Daoy (cell line): ENCODE measurements around the gene DNAH6. TPM values are rescaled to one million over a fixed set of nuclear protein-coding genes. Genes with fewer than 3 reads are reported as not detected.

Source experiments
- DNase-seq: peaks from one replicate; pipeline ENCODE4 v3.0.0-alpha.2; 2015; ENCODE audit warnings: low read depth
- total RNA-seq: library from RNA; depleted of rRNA; stranded (reverse); fragments of >200 nt; shearing (Covaris generic); gene quantifications from 2 replicates; pipeline ENCODE4 v1.2.3, GENCODE V29; 2014

The DNAH6 gene
- total RNA-seq, 1 experiment from 2014 or later, result 2.9 TPM

DNA sequence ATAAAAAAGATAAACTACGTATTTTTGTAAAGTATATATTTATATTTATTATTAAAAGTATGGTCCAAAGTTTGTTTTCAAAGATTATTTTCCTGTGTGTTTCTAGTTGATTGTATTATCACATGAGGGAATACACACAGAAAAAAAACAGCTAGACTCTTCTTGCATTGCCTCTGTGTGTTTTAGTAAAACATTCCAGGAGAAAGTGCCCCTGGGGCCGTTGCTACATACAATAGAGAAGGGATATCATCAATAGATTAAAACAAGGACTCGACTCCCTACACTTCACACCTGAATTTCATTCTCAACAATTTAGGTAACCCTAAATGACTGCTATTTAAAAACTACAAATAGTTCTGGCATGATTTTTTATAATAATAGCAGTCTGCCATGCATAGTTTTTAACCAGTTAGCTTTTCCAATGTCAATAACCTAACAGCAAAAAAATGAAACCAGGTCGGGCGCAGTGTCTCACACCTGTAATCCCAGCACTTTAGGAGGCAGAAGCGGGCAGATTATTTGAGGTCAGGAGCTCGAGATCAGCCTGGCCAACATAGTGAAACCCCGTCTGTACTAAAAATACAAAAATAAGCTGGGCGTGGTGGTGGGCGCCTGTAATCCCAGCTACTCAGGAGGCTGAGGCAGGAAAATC is 171.3 kb downstream of the DNAH6 start:
- no peak for DNase-seq

- DNase-seq, result no peak
Observed at GRCh38 chr2:84690225-84690624, 173.9 kb downstream of the DNAH6 start.

DNA sequence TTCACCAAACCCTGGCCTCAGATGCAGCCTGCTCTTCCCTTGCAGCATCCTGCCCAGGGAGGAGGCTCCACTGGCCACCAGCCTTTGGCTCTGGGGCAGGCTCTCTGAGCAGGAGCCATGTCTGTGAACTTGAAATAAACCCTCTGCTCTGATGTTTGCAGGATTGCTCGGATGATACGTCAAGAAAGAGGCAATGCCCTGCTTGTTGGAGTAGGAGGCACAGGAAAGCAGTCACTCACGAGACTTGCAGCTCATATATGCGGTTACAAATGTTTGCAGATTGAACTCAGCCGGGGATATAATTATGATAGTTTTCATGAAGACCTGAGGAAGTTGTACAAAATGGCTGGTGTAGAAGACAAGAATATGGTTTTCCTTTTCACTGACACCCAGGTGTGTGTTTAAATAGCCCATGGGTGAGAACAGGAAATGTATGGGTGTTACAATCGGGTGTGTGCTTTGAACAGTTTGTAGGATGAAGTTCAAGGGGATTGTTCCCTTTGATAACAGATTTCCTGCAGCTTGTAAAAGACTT is 177.9 kb downstream of the DNAH6 start:
- no peak for DNase-seq

GRCh38 chr2:84697895-84698294 is 181.6 kb downstream of the DNAH6 start:
- peak; percentile 9 for DNase-seq

DNA sequence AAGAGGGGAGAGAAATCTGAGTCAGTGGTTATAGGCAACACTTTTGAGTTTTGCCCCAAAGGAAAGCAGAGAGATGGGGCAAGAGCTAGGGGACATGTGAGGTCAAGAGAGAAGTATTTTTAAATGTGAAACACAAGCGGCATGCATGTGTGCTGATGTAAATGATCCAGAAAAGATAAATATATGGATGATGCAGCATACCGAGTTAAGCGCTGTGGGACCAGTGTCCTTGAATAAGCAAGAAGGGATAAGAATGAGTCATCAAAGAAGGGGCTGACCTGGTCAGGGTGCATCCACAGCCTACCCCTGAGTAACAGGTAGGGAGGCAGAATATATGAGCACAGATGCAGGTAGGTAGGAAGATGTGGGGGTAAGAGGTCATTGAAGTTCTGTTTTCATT is 183.7 kb downstream of the DNAH6 start:
- DNase-seq, result no peak

DNA sequence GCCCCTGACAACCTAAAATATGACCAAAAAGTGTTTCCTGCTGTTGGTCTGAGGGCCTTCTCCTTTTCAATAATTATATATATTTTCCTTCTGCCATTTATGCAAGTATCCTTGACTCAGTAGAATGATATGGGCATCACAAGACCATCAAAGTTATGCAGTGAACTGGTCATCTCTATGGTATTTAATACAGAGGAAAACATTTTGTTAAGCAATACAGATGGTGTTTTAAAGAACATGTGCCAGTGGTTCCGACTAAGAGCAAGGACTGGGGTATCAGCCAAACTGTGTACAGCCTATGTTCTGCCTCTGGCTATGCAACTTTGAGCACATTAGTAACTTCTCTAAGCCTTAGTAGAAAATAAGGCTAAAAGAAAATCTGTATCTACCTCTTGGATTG is 185.6 kb downstream of the DNAH6 start:
- no peak for DNase-seq

DNA sequence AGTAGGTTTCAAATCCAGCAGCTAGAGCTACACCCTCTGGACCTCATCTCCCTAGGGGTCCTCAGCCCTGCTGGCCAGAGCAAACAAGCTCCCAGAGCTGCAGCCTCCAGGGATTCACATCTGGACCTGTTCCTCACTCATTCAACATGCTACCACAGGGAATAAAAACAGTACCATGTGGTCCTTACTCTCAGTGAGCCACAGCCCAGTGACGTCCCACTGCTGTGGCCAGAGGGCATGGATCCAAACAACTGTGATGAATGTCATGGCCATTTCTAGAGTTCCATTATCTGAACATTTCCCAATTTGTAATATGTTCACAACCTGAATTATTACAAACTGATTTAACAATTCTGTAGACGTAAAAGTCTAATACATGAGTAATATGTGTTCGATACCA is 186.6 kb downstream of the DNAH6 start:
- no peak for DNase-seq

DNA sequence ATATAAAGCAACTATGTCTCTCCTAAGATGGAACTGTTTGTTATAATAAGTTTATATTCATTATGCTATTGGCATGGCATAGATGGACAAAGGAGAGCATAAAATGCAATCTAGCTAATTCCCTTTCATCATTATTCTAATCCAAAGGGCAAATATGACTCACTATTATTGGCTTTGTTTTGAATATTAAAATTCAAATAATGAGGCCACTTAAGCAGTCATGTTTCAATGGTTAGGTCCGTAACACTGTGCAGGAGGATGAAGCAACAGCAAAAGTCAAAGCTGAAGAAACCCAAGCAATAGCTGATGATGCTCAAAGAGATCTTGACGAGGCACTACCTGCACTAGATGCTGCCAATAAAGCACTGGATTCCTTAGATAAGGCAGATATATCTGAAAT is 187.5 kb downstream of the DNAH6 start:
- no peak for DNase-seq

DNA sequence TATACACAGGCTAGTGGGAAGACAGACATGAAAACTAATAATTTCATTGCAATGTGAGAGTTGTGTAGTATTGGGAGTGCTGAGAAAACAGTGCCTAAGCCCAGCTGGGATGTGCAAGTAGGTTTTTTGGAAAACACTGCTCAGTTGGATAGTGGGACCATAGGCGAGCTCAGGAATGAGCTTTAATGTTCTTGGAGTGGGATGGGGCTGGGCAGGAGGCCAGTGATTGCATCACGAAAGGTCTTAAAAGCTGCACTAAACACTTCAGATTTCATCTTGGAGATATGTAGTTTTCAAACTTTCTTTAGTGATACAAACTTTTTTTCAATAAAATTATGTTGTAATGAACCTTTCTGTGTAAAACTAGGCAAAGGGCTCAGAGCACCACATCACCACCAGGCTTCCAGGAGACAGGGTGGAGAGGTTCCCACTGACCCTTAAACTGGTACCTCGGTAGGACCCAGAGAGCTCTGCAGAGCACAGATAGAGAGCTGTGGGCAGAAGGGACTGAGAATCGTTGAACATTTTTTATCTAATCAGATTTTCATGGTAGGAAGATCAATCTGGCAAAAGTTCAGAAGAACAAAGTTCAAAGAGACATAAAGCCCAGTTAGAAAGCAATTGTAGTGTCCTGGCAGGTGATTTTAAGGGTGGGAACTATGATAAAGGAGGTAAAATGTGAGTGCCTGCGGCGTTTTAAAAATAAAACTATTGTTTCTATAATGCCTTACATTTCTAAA is 188.4 kb downstream of the DNAH6 start:
- no peak for DNase-seq

- no peak for DNase-seq
Observed at GRCh38 chr2:84705858-84706257, 189.6 kb downstream of the DNAH6 start.

GRCh38 chr2:84708442-84708841 is 192.1 kb downstream of the DNAH6 start:
- DNase-seq, result no peak

GRCh38 chr2:84711651-84712050 is 195.4 kb downstream of the DNAH6 start:
- DNase-seq, result no peak

GRCh38 chr2:84713441-84713840 is 197.1 kb downstream of the DNAH6 start:
- DNase-seq, result no peak

DNA sequence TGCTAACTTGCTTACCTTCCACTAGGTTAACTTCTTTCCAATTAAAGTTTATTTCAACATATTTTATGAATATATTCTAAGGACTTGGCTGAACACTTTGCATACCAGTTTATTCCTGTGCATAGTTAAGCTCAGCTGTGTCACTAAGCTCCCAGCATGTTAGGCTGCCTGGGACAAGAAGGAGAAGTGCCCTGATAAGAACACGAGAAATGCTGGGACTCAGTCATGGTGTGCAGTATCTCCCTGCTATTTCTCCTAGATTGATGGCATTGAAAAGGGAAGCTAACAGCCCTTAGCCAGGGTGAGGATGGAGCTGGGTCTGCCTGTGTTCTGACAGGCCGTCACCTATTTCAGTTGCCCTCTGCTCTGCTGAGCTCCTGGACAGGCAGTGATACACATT is 200.3 kb downstream of the DNAH6 start:
- DNase-seq, result no peak

DNA sequence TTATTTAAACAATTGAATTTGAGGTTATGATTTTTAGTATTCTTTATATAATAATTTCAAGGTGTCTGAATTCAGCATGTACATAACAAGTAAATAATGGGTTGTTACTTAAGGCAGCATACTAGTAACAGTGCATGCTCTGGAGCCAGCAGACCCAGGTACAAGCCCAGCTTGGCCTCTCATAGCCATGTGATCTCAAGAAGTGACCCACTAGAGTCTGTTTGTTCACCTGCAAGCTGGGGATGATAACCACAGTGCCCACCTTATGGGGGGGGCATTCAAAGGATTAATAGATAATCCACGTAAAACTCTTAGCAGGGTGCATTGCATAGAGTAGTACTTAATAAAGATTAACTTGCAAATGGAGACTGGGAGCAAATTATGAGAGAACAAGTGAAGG is 201.0 kb downstream of the DNAH6 start:
- no peak for DNase-seq

GRCh38 chr2:84719434-84719833 is 203.1 kb downstream of the DNAH6 start:
- no peak for DNase-seq

DNA sequence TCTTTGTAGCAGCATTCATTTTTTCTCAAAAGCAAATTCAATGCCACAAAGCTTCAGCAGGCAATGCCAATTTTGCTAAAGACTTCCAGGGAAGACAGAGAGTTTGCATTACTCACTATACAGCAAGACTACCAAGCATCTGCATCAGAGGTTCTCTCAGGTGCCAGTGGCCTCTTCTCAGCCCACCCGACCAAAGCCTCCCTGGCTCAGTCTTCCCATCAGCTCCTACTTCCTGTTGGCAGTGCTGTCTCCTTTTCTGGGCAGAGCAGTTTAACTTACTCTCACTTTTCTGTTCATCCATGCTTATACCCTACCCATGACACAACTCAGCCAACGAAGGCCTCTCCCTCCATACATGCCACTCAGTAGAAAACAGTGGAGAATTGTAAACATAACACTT is 207.5 kb downstream of the DNAH6 start:
- DNase-seq, result no peak

DNA sequence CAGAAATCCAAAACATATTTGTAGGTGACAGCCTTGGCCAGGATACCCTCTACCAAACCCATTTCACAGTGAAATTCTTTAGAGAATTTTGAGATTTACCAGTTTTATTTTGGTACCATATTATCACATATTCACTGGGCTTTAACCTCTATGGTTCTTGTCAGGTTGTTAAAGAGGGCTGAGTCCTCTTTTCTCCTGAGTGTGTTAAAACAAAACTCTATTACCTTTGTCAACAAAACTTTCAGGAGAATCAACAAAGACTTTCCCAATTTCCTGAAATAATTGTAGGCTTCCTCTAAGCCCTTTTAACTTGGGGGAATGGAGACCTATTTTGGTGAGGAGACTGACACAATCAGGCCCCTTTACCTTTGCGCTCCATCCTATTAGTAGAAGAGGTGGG is 209.4 kb downstream of the DNAH6 start:
- DNase-seq, result no peak

DNA sequence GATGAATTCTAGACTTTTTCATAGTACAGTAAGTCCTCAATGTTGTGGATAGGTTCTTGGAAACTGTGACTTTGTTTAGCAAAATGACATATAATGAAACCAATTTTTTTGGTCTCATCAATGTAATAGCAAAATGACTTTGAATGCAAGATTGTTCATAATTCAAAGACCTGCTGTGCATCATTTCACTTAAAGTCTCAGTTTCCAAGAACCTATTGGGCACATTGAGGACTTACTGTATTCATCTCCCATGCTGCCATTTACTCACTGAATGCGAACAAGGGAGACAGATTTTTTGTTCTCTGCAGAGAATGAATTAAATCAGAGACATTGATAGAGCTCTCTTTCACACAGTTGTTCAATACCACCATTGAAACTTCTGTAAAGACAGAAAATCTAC is 211.0 kb downstream of the DNAH6 start:
- DNase-seq, result no peak

DNA sequence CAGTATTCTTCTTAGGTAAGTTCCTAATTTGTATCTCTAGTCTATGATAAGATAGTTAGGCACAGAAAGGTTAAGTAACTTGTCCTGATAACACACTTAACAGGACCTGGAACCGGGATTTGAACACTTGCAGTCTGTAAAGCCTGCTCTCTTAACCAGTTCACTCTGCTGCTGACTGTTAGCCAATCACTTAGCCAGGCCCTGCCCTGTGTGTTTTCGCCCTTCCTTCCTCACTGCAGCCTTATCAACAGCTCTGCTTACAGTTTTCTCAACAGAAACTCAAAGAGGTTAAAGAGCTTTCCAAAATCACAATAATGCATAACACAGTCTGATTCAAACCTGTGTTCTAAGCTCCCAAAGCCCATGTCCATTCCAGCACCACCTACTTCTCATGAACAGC is 212.9 kb downstream of the DNAH6 start:
- DNase-seq, result no peak

- DNase-seq, result no peak
Observed at GRCh38 chr2:84731185-84731584, 214.9 kb downstream of the DNAH6 start.

GRCh38 chr2:84732897-84733778 is 216.8 kb downstream of the DNAH6 start:
- no peak for DNase-seq
